SH-SY5Y (cell line): ENCODE results near the gene USP22.

ENCODE experiments used
- GATA2 ChIP-seq: IDR thresholded peaks from 2 replicates; pipeline ENCODE4 v1.6.1; 2011; ENCODE audit warnings: mild to moderate bottlenecking, low read depth, low read length
- GATA3 ChIP-seq: IDR thresholded peaks from 2 replicates; pipeline ENCODE4 v1.6.1; 2011; ENCODE audit warnings: low read depth, mild to moderate bottlenecking, low read length, moderate library complexity

Gene USP22

DNA sequence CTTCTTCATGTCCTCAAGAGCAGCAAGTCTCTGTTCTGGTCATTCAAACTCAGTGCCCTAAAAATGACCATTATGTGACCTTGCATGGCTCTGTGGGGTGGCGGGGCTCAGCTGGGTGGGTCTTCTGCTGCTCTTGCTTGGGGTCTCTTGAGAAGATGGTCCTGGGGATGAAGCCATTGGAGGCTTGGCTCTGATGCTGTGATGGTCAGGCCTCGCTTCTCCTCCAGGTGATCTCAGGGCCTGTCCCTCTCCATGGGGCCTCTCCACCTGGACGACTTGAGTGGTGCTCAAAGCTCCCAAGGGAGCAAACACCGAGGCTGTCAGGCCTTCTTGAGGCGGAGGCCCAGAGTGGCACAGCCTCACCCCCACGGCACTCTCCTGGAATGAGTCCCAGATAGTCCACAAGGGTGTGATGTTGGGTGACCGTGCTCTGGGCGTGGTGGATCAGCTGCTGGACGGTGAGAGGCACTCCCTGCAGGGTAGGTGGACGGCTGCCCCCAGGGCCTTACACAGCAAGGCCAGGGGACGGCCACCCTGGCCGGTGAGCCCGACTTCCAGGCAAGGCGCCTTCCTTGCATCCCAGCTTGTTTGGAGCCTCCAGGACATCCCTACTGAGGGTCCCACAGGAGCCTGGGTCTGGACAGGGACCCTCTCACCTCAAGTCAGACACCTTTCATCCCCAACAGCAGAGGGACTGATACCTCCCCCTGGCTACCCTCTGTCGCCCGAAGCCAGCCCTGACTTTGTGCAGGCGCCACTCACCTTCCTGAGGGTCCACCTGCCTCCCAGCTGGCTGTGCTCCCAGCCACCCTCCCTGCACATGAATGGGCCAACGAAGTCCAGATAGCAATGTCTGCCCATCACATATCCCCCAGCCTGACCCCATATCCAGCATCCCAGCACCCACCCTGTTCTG, 48.7 kb downstream of the USP22 start:
- TF ChIP-seq GATA2 = no peak

DNA sequence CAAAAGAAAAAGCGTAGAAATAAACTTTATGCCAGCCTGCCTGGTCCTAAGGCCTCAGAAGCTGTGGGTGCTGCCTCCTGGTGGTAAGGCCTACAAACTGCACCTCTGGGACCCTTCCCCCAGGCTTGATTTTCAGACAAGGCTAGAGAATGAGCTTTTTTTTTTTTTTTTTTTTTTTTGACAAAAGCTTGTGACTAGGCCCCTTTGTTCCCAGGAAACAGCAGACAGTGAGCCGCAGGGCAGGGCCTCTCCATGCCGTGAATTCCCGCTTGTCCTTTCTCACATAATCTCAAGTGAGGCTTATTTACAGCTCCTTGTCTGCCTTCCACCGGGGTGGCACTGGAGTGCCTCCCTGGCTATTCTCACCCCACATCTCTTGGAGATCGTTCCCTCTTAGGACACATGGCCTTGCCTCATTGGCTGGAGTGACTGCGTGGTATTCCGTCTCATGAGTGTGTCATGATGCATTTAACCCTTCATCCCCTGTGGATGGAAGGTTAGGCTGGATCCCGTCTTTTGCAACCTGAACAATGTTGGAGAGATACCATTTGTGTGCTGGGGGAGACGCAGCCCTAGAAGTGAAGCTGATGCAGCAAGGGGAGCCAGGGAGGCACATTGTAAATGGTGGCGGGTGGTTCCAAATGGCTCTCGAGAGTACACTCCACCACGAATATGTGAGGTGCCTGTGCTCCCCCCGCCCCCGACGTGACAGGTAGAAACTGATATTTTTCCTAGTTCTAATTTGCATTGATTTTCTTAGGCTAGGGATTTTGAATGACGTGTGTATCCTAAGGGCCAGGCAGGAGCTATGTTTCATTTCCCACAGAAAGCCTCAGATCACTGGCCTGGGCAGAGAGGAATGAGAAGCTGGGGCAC, 49.6 kb downstream of the USP22 start:
- TF ChIP-seq GATA2 = no peak

DNA sequence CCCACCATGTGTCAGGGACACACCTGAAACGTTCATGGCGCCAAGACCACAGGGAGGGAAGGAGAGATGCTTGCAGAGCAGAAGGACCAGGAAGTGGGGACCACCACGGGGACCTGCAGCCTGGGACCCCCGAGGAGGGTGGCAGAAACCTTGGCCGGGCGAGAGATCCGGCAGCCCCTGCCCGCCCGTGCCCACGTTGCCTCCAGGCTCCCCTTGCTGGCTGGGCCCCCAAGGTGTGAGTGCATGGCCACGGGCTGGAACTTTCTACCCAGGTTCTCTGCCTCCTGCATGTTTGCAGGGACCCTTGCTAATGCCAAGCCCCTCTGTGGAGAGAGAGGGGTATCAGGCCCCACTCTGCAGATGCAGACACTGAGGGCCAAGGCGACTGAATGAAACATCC, 50.4 kb downstream of the USP22 start:
- no peak for TF ChIP-seq GATA3
- no peak for TF ChIP-seq GATA2

DNA sequence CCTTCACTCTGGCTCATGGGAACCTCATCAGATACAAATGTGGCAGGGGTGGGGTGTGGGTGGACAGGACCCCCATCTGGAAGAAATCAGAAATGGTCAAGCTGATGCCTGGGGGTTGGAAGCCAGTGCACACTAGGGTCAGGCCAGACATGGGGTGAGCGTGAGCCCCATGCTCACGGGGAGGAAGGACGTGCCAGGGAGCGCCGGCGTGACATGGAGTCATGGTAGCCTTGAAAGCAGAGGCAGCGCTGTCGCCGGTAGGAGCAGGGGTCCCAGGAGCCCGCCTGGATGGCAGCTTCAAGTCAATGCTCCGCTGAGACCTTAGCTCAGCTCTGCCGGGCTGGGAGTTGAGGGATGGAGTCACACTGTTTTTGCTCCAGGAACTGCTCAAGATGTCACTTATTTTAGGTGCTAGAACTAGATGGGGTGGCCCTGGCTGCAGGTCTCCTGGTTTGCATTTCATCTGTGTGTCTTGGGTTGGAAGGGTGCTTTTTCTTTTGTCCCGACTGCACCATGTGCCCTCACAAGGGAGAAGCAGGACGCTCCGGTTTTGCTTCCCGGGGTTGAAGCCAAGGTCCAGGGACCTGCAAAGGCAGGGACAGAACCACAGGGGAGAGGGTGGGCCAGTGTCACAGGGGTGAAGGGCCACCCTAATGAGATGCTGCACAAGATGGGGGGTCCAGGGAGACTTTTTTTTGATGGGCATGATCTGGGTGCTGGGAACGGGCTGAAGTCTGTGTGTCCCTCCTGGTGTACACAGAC, 51.4 kb downstream of the USP22 start:
- TF ChIP-seq GATA2 = no peak
- TF ChIP-seq GATA3 = no peak

DNA sequence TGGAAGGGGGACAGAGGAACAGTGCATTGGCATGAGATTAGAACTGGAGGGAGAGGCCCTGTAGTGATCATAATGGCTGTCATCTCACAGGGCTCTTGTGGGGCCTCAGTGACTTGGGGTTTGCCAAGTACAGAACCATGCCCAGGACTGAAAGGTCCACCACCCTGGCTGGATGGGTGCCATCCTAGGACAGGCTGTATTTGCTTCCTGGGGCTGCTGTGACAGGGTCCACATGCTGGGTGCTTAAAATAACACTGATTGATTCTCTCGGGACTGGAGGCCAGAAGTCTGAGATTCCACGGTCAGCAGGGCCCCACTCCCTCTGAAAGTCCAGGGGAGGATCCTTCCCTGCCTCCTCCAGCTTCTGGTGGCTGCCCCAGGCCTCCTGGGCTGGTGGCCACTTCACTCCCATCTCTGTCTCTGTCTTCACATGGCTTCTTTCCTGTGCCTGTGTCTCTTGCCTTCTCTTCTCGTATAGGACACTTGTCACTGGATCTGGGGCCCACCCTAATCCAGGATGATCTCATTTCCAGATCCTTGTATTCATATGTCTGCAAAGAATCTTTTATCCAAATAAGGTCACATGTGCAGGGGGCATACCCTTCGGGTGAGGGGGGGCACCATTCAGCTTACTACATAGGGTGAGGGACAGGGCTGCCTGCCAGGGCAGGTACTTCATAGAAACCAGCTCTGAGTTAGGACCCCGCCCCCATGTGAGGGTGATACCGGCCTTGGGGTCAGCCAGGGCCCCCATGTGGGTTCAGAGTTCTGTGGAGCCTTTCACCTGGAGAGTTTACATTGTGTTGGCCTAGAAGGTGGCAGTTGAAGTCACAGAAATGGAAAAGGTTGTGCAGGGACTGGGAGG, 52.6 kb downstream of the USP22 start:
- no peak for TF ChIP-seq GATA2
- no peak for TF ChIP-seq GATA3

DNA sequence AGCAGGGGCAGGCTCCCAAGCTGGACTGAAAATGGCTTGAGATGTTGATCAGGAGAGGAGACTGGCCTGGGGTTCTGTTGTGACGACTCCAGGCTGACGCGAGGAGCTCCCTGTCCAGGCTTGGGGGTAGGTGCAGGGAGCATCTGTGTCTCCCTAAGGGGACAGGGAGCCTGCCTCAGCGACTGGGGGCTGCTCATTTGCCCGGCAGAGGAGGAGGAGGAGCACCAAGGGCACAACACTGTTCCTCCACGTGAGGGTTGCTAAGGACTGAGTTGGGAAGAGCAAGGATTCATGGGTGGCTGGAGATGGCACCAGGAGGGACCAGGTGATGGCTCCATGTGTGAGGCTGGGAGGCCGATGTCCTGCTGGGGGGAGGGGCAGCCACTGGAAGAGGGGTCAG, 53.3 kb downstream of the USP22 start:
- TF ChIP-seq GATA2 (no peak), GATA3 (no peak)

DNA sequence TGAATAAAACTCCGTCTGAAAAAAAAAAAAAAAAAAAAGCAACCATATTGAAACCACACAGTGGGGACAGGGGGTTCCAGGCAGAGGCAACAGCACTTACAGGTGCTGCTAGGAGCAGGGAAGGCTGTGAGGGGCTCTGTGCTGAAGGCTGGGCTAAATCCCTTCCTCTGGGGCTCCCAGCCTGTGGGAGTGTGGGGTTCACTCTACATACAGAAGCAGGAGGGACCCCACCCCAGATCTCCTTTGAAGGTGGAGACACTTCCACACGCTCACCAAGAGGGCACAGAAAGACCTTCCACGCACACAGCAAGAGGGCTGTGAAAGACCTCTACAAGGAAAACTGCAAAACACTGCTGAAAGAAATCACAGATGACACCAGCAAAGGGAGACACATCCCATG, 53.9 kb downstream of the USP22 start:
- TF ChIP-seq GATA3 (no peak), GATA2 (no peak)

DNA sequence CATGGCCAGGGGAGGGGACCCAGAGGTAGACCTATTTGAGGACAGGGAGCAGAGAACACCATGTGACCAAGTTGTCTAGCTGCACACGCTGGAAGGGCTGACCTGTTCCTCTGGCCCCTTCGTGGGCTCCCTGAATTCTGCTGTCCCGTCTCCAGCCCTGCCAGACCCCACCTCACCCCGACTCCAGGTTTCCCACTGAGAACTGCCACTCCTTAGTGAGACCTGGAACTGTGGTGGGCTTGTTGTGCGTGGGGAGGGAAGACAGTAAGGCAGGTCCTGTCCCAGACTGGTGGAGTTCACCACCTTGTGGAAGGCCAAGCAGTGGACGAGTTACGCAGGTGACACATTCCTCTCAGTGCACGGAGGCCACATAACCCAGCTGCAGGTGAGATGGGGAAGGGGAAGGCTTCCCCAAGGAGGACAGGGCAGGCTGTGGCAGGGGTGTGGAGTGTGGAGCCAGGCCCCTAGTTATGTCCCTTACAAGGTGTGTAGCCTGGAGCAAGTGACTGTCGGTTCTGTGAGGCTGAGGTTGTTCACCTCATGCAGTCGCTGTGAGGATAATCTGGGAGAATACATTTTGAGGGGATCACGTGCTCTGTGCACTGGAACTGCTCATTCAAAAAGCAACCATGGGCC, 54.7 kb downstream of the USP22 start:
- TF ChIP-seq GATA3 (no peak), GATA2 (no peak)

DNA sequence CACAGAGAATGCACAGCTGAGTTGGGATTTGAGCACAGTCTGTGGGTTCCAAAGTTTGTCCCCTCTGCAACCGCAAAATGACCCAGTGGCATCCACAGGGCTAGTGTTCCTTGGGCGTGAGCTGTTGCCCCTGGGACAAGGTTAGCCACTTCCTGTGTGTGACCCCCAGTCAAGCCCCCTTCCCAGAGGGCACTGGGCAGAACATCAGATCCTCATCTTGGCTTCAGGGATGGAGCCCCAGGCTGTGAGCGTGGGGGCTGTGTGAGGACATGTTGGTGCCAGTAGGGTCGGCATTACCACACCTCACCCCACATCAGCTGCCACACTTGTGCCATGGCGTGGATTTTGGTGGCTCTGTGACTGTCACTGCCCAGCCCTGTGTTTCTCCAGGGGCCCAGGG, 55.3 kb downstream of the USP22 start:
- no peak for TF ChIP-seq GATA2
- no peak for TF ChIP-seq GATA3

DNA sequence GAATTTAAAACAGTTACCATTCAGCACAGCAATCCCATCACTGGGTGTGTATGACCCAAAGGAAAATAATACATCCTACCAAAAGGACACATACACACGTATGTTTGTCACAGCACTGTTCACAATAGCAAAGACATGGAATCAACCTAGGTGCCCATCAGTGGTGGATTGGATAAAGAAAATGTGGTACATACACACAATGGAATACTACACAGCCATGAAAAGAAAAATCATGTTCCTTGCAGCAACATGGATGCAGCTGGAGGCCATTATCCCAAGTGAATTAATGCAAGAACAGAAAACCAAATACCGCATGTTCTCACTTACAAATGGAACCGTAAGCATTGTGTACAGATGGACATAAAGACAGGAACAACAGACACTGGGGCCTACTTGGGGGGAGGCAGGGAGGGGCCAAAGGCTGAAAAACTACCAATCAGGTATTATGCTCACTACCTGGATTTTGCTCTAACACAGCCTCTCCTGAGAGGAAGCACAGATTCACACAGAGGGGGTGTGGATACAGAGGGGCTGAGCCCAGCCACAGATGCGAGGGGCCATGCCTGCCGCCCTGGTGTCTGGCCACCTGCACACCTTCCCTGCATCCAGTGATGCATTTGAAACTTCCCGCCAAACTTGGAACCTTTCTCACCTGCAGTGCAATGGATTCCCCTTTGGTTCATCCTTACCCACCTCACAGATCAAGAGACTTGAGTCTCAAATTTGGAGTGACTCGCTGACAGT, 55.9 kb downstream of the USP22 start:
- TF ChIP-seq GATA2 = no peak
- TF ChIP-seq GATA3 = no peak

DNA sequence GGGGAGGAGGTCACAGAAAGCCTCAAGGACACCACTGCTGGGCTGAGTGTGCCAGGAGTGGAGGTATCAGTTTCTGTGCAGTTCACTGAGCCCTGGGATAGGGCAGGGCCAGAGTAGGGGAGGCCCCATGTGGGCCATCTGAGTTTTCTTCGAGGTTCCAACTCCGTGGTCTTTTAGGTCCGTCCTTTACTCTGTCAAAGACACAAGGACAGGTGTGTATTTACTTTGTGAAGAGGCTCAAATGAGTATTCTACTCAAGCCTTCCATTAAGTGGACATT, 59.5 kb downstream of the USP22 start:
- no peak for TF ChIP-seq GATA3
- TF ChIP-seq GATA2 = no peak

DNA sequence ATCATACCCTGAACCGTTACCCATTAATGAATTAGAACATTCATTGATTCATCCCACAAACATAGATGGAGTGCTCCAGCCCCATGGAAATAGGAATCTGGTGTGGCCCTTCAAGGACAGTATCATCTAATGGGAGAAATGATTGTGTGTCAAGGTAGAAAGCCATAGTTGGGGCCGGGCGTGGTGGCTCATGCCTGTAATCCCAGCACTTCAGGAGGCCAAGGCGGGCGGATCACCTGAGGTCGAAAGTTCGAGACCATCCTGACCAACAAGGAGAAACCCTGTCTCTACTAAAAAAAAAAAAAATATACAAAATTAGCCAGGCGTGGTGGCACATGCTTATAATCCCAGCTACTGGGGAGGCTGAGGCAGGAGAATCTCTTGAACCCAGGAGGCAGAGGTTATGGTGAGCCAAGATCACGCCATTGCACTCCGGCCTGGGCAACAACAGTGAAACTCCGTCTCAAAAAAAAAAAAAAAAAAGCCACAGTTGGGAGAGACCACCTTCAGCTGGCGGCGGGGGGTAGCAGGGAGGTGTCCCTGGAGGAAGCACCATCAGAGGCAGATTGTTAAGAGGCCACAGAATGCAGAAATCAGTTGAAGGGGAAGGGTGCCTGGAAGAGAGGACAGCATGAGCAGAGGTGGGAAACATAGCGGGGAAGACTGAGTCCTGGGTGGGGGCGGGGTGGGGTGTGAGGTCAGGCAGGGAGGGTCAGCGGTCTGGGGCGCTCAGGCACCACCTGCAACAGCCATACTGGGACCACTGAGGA, 60.0 kb downstream of the USP22 start:
- no peak for TF ChIP-seq GATA2
- TF ChIP-seq GATA3 = no peak
